ENCODE results near the gene LRIG2. TPM values are rescaled to one million over a fixed set of nuclear protein-coding genes. Genes with fewer than 3 reads are reported as not detected.

Gene LRIG2
- total and polyA plus RNA-seq, 2 of the 4 experiments (the other 2 are of a cell fraction), result 4.3 to 9.0 TPM

DNA sequence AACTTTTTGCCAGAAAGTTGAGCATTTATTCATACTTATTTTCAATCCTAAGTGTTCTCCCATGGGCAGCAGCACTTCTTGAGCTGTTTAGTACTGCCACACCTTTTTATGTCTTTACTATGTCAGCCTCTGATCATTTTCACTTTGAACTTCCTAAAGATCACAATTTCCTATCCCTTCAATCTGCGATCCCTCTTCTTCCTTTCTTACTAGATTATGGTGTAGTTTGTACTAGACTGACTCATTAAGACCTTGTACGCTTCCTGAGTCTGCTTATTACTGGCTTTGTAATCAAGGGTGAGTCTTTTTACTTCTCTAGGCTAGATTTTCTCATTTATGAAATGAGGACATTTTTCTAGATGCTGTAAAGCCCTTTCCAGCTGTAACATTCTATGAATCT, 55.1 kb downstream of the LRIG2 start:
- Histone ChIP-seq H3K23ac (ENCODE audit: low read depth, low read length) (no peak overlapping the region), H3K9ac (ENCODE audit: low read depth, low read length) (no peak overlapping the region), H3K18ac (ENCODE audit: low read depth, low read length) (no peak overlapping the region), H3K4ac (ENCODE audit: low read depth, low read length) (no peak overlapping the region), H4K8ac (ENCODE audit: low read depth in 2 of 2, low read length in 2 of 2) (no peak overlapping the region), H3K9me1 (ENCODE audit: insufficient read depth, low read length) (peaks cover 10% of the 10 kb centered on the region; the same call in 1 of the 2 replicates), H3K56ac (ENCODE audit: extremely low read depth, insufficient read depth, low read length) (no peak overlapping the region), H2BK20ac (ENCODE audit: low read depth, low read length) (no peak overlapping the region), H3K4me1 (ENCODE audit: control insufficient read depth, insufficient read depth, low read length) (peaks cover 3% of the 10 kb centered on the region; the same call in 1 of the 2 replicates), H2BK5ac (ENCODE audit: low read depth, low read length, poor library complexity, severe bottlenecking) (no peak overlapping the region), H3K14ac (replicated peaks; ENCODE audit: low read depth, low read length) (no peak overlapping the region), H2AK5ac (ENCODE audit: low read depth, low read length) (no peak overlapping the region), H2AK9ac (replicated peaks; ENCODE audit: low read depth, low read length, poor library complexity) (no peak overlapping the region), H2AFZ (replicated peaks; ENCODE audit: low read length, poor library complexity) (no peak overlapping the region), H3K9me3 (ENCODE audit: control insufficient read depth, insufficient read depth, low read length) (no peaks in the 10 kb centered on the region), H3K27me3 (ENCODE audit: control insufficient read depth, insufficient read depth, low read length) (no peaks in the 10 kb centered on the region), H3K79me1 (ENCODE audit: low read depth in 1 of 2, low read length in 2 of 2) (peaks cover 15 to 19% of the 10 kb centered on the region in 2 experiments), H2BK120ac (ENCODE audit: low read depth, low read length) (no peak overlapping the region), H3K27ac (ENCODE audit: insufficient read depth, low read length) (no peak overlapping the region), H4K5ac (ENCODE audit: low read depth, low read length) (no peak overlapping the region), H3K36me3 (ENCODE audit: control insufficient read depth, insufficient read depth, low read length) (peaks cover 21% of the 10 kb centered on the region), H4K20me1 (ENCODE audit: insufficient read depth, low read length) (peaks cover 3% of the 10 kb centered on the region; the same call in 1 of the 2 replicates), H2BK15ac (ENCODE audit: low read depth, low read length) (no peak overlapping the region), H4K91ac (ENCODE audit: insufficient read depth, low read depth, low read length) (no peak overlapping the region), H3K4me3 (ENCODE audit: insufficient read depth, low read depth, low read length) (no peak overlapping the region), H3K4me2 (ENCODE audit: low read depth, low read length) (no peak overlapping the region)
- TF ChIP-seq BHLHE40 (IDR thresholded peaks at IDR 0.05; ENCODE audit: low read depth, low read length), result no peak
- no peak for TF ChIP-seq MAFK (IDR thresholded peaks at IDR 0.05; ENCODE audit: low read depth, low read length)
- TF ChIP-seq, protein P1, sequence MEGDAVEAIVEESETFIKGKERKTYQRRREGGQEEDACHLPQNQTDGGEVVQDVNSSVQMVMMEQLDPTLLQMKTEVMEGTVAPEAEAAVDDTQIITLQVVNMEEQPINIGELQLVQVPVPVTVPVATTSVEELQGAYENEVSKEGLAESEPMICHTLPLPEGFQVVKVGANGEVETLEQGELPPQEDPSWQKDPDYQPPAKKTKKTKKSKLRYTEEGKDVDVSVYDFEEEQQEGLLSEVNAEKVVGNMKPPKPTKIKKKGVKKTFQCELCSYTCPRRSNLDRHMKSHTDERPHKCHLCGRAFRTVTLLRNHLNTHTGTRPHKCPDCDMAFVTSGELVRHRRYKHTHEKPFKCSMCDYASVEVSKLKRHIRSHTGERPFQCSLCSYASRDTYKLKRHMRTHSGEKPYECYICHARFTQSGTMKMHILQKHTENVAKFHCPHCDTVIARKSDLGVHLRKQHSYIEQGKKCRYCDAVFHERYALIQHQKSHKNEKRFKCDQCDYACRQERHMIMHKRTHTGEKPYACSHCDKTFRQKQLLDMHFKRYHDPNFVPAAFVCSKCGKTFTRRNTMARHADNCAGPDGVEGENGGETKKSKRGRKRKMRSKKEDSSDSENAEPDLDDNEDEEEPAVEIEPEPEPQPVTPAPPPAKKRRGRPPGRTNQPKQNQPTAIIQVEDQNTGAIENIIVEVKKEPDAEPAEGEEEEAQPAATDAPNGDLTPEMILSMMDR (conservative IDR thresholded peaks at IDR 0.05; ENCODE audit: low read depth, low read length), result no peak
- TF ChIP-seq, protein P2, sequence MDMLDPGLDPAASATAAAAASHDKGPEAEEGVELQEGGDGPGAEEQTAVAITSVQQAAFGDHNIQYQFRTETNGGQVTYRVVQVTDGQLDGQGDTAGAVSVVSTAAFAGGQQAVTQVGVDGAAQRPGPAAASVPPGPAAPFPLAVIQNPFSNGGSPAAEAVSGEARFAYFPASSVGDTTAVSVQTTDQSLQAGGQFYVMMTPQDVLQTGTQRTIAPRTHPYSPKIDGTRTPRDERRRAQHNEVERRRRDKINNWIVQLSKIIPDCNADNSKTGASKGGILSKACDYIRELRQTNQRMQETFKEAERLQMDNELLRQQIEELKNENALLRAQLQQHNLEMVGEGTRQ (IDR thresholded peaks at IDR 0.05; ENCODE audit: low read depth, low read length), result no peak
- no peak for TF ChIP-seq MXI1 (IDR thresholded peaks at IDR 0.05; ENCODE audit: borderline replicate concordance, low read depth, low read length)
- no peak for TF ChIP-seq CEBPB (IDR thresholded peaks at IDR 0.05; ENCODE audit: low read depth, low read length)
- no peak for TF ChIP-seq RAD21 (IDR thresholded peaks at IDR 0.05; ENCODE audit: low read length)
- no peak for TF ChIP-seq FOS (IDR thresholded peaks at IDR 0.05; ENCODE audit: low read depth, low read length)
- TF ChIP-seq, protein P3, sequence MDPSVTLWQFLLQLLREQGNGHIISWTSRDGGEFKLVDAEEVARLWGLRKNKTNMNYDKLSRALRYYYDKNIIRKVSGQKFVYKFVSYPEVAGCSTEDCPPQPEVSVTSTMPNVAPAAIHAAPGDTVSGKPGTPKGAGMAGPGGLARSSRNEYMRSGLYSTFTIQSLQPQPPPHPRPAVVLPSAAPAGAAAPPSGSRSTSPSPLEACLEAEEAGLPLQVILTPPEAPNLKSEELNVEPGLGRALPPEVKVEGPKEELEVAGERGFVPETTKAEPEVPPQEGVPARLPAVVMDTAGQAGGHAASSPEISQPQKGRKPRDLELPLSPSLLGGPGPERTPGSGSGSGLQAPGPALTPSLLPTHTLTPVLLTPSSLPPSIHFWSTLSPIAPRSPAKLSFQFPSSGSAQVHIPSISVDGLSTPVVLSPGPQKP (IDR thresholded peaks at IDR 0.05; ENCODE audit: borderline replicate concordance, low read depth, low read length), result no peak
- no peak for TF ChIP-seq RFX5 (IDR thresholded peaks at IDR 0.05; ENCODE audit: low read depth, low read length)
- TF ChIP-seq CHD1 (IDR thresholded peaks at IDR 0.05; ENCODE audit: low read depth, low read length), result no peak
- no peak for TF ChIP-seq NFE2L2 (IDR thresholded peaks at IDR 0.05; ENCODE audit: low read depth, low read length)
- TF ChIP-seq MAZ (IDR thresholded peaks at IDR 0.05; ENCODE audit: borderline replicate concordance, low read depth, low read length), result no peak
- WGBS, 2 experiments (ENCODE audit: extremely low coverage in 2 of 2, insufficient read length in 1 of 2), result no CpG with 5 or more reads among the region's 2 CpGs
- DNase-seq (no peak), ATAC-seq (ENCODE audit: low read depth) (no peak)
- intact Hi-C loops (cut with micrococcal nuclease) (loop anchor here (10.0 kb wide), 1 partner anchor 627 kb away; the partner anchor contains the start of gene PHTF1), in situ Hi-C loops (cut with MboI; ENCODE audit: low sequenced_read_pairs) (loop anchor here (25.0 kb wide), 1 partner anchor 784 kb away; the partner anchor contains the start of genes AP4B1 and DCLRE1B), dilution Hi-C loops (cut with HindIII; ENCODE audit: low sequenced_read_pairs, unreplicated experiment) (no loop called here)
- ChIA-PET CTCF (no interaction called here), POLR2A (ENCODE audit: unreplicated experiment) (no interaction called here)
- no TSS peak for BruUV-seq (replicated peaks)

Measured in IMR-90 (cell line).